HG03097 (cell line): ENCODE measurements around the gene WDR7.

Source experiments
- ATAC-seq: cut with Tn5 transposase; IDR thresholded peaks from one replicate; pipeline ENCODE4 v1.9.1; 2021; ENCODE audit not compliant: unreplicated experiment, low FRiP score

Gene WDR7

GRCh38 chr18:56980151-56980550, 329.0 kb downstream of the WDR7 start:
- ATAC-seq: no peak

GRCh38 chr18:56982766-56983165, 331.6 kb downstream of the WDR7 start:
- ATAC-seq: no peak

GRCh38 chr18:56983275-56983992, 332.3 kb downstream of the WDR7 start:
- no peak for ATAC-seq

- no peak for ATAC-seq
These were observed 333.6 kb downstream of the WDR7 start for GRCh38 chr18:56984731-56985130.

GRCh38 chr18:56986829-56987228, 335.7 kb downstream of the WDR7 start:
- ATAC-seq: no peak

GRCh38 chr18:56987236-56987635, 336.1 kb downstream of the WDR7 start:
- no peak for ATAC-seq

DNA sequence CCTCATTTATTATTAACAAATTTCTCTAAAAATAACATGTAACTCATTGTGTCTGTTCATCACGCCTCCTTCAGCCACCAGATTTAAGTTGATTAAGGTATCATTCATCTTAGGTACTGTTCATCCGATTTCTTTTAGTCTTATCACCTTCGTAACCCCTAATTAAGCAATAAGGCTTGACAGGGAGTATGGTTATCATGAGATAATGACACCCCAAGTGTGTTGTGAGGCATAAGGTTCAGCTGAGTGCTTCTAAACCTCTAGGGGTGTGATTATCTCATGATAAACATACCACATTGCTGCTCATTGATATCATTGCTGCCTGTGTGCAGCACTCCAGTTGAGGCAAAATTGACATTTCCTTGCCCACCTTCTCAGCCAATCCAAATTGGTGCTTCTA, 336.9 kb downstream of the WDR7 start:
- ATAC-seq: no peak

GRCh38 chr18:56990678-56991077, 339.5 kb downstream of the WDR7 start:
- ATAC-seq: no peak

DNA sequence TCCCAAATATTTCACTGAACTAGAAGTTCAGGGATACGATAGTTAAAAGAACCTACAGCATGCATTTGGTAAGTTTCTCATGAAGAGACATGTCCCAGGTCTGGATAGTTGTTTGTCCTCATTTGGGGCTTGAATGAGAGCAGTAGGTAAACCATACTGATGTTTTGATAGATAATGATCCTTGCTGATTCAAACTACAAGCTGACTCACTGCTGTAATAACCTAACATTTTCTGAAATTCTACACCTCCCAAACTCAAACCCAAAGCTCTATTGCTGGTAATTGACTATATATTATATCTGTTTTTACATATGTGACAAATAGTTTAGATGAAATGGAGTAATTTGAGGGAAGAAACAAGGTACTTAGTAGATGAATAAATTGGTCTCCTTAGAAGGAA, 341.6 kb downstream of the WDR7 start:
- ATAC-seq: no peak

- ATAC-seq: no peak
These were observed 344.5 kb downstream of the WDR7 start for GRCh38 chr18:56995579-56996188.

- no peak for ATAC-seq
These were observed 346.0 kb downstream of the WDR7 start for GRCh38 chr18:56997200-56997599.

DNA sequence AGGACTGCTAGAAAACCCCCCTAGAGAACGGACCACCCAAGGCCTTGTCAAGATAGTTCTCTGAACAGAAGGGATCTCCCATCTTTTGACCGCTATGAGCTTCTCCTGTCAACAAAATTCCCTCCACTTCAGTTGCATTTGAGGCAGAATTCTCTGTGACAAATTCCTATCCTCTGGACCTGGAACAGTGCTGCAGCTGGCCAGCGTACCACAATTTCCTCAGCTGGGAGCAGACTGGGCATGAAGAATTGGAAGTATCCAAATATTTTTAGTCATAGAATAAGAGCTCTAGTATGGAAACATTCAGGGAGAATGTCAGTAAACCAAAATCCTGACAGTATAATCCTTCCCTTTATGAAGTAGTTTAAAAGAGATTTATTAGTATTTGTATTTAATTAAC, 348.7 kb downstream of the WDR7 start:
- ATAC-seq: no peak

GRCh38 chr18:57002627-57003026, 351.5 kb downstream of the WDR7 start:
- ATAC-seq: no peak

GRCh38 chr18:57003342-57003741, 352.2 kb downstream of the WDR7 start:
- ATAC-seq: no peak

- peak; percentile 94 for ATAC-seq
These were observed 353.4 kb downstream of the WDR7 start for GRCh38 chr18:57004366-57005121.

DNA sequence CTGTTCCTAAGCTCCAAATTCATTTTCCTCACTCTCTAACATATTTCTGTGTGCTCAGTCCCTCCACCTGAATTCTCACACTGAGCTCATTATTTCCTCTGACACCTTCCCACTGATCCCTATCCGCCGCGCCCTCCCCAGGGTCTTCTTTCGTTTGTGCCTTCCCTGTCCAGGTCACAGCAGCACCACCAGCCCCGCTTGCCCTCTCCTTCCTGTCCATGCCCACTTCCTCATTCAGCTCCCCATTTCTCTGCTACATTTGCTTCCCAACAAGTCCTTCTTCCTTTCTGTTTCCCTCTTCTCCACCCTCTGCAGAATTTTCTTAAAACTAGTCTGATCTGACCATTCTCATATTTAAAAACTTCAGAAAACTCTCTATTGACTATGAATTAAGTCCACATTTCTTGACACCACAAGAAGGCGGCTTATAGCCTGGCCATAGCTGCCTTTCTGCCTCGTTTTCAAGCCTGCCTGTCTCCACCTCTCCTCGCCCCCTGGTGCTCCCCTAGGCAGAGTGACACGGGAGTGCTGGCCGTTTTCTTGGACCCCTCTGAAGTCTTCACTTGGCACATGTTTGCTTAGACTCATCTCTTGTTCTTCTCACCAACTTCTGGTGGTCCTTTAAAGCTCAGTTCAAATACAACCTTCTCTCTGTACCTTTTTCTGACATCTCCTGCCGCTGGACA, 357.0 kb downstream of the WDR7 start:
- no peak for ATAC-seq

DNA sequence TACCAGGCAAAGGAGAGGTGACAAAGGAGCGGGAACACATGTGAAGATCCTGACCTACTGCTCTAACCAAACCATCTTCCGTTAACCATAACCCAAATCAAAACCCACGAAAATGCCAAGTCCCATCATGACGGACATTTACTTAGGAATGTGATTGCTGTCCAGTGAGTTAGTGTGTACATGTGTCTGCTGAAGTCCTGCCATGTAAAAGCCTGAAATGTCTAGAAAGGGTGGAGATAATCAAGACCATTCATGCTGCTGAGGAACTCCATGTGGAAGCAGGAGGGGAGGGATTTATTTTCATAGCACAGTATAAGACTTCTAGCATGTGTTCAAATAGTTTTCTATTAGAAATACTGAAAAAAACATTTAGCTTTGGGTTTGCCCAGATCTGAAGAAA, 358.7 kb downstream of the WDR7 start:
- ATAC-seq: no peak

- ATAC-seq: no peak
These were observed 363.7 kb downstream of the WDR7 start for GRCh38 chr18:57014772-57015413.

DNA sequence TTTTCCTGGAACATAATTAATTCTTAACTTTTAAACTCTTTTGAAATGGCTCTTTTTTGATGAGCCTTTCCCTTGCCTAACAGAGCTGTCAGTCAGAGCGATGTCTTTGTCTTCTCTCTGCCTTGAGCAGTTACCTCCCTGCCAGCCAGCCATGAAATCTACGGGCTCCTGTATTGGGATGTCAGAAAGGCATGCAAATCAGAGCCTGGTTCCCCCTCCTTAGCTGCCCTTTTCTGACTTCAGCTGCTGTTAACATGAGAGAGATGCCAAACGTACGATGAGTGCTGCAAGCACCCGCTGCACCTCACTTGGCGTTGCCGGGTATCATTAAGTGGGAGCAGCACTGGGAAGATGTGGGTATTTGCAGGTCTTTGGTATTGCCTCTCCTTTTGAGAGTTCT, 364.3 kb downstream of the WDR7 start:
- no peak for ATAC-seq

GRCh38 chr18:57018845-57019244, 367.7 kb downstream of the WDR7 start:
- no peak for ATAC-seq

DNA sequence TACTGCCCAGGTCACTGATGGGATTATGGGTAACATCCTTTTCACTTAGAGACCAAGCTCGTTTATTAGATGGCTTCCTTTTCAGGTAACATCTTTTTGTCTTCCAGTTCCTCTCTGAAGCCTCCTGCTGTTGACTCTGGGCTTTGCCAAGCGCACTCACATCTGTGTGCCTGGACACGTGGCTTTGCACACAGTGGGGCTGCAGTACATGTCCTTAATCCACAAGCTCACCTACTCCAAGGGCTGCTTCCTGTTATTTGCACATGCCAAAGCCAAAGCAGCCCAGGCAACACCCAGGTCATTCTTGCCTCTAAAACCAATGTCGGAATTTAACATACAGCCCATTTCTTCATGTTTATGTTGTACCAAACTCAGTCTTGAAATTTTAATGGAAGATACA, 371.6 kb downstream of the WDR7 start:
- no peak for ATAC-seq
